Smooth muscle cell of the brain vasculature (primary cell): ENCODE results near the gene KNL1.
"Not testable (repeated sequence)": the region's sequence is repeated elsewhere in the genome, so short reads cannot be mapped to it uniquely, and the experiment has no call there.

ENCODE experiments used
- DNase-seq: peaks from one replicate; pipeline ENCODE4 v3.0.0-alpha.2; 2012; ENCODE audit warnings: low read depth, low spot score

KNL1 gene

DNA sequence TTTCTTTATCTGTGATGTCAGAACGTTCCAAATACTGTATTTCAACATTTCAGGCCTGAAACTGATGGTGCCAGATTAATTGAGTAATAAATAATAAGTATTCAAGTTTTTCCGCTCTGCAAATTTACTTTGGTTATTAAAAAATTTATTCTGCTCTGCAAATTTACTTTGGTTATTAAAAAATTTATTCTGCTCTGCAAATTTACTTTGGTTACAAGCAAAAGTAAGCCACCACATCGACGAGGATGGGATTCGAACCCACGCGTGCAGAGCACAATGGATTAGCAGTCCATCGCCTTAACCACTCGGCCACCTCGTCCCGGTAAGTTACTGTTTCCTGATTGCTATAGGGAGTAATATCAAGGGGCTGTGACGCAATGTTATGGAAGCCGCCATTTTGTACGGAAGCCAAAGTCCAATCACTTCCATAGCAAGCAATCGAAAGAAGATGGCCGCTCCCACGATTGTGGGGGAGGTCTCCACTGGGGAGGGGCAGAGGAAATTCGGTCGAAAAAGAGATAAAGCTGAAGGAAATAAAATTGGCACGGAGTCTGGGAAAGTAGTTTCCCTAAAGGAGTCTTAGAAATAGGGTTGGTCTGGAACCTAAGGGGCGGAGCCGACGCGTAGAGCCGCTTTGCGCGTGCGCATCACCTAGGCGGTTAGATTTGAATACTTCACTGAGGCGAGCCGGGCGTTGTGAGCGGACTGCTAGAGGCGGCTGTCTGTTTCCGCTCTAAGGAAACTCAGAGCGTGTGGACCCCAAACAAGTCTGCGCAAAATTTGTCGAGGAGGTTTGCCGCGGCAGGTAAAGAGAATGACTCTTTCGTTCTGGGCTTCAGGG lies at the start of gene KNL1:
Gene KNL1, plus strand, starts transcription at position 662 of the 841 bp plus-strand sequence. CDS start 8,683 bp downstream, outside the sequence.
- peak; percentile 94 for DNase-seq

DNA sequence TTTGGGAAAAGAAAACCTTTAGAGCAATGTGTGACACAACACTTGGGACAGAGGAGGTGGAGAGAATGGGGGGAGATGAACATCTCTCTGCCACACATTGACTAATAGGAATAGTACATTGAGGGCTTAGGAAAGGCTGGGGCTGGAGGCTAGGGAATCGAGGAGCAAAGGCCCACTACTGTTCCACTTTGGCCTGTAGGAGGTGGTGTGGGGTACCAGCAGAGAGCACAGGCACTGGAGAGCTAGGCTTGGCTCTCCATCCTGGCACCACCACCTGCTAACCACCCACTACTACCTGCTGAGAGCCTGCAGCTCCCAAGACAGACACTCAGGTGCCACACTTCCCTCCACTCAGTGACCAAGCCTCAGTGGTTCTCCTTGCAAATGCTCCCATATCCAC lies 48.6 kb upstream of the KNL1 start:
- DNase-seq = no peak

GRCh38 chr15:40548610-40549009 lies 45.4 kb upstream of the KNL1 start:
- DNase-seq = no peak

DNA sequence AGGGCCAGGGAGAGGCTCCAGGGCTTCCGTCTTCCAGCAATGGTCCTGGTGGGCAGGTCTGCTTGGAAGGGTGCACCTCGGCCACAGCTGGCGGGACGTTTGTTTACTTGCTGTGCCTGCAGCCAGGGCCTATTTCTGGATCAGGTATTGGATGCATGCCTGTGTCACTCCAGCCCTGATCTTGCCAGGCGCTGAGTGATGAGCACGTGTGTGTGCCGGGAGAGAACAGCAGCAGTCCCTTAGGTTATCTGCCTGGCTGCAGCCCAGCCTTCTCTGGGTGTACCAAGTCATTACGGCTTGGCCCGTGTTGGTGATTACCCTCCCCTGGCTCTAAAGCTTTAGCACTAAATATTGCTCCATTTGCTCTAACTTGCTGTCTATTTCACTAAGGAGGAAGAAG lies 44.2 kb upstream of the KNL1 start:
- no peak for DNase-seq

- no peak for DNase-seq
These were observed 43.6 kb upstream of the KNL1 start for GRCh38 chr15:40550341-40551037.

DNA sequence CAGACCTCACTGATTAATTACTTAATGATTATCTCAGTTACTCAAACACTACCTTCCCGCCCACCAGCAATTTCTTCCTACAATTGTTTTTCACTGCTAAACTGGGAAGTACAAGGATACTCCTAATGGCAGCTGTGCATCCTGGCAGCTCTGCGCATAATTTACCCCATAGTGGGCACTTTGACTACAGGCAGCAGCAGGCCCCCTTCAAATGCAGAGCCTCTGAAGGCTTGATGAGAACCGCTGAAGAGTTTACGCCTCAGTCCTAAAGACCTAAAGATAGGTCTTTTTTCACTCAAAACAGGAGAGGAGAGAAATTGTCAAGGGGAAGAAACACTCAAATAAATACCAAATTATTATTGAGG lies 39.9 kb upstream of the KNL1 start:
- DNase-seq = no peak

- no peak for DNase-seq
These were observed 38.2 kb upstream of the KNL1 start for GRCh38 chr15:40555876-40556275.

GRCh38 chr15:40558952-40559742 lies 34.9 kb upstream of the KNL1 start:
- no peak for DNase-seq

DNA sequence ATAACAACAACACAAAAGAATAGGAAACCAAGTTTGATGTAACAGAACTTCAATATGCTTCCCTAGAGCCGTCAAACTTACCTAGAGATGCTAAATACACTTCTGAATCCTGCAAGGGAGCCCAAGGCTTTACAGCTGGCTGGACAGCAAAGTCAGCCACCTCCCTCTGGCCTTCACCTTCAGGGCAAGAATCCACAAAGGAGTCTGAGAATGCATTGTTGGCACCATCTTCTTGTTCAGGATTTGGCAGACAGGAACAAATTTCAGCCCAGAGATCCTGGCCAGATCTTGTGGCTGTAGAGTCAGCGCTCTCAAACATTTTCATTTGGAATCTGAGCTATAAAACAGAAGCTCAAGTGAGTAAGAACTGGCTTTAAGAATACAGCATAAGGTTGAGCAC lies 31.4 kb upstream of the KNL1 start:
- DNase-seq = no peak

GRCh38 chr15:40563426-40563825 lies 30.6 kb upstream of the KNL1 start:
- no peak for DNase-seq

- DNase-seq = peak; percentile 94
These were observed 29.3 kb upstream of the KNL1 start, which contains the start of gene CCDC32 for GRCh38 chr15:40564591-40565332. TSS of gene CCDC32 (minus strand) at chr15:40565042. CDS start at chr15:40563015, 2,027 bp downstream.

- DNase-seq = no peak
These were observed 28.5 kb upstream of the KNL1 start for GRCh38 chr15:40565333-40566238.

GRCh38 chr15:40567111-40567510 lies 26.9 kb upstream of the KNL1 start:
- no peak for DNase-seq

DNA sequence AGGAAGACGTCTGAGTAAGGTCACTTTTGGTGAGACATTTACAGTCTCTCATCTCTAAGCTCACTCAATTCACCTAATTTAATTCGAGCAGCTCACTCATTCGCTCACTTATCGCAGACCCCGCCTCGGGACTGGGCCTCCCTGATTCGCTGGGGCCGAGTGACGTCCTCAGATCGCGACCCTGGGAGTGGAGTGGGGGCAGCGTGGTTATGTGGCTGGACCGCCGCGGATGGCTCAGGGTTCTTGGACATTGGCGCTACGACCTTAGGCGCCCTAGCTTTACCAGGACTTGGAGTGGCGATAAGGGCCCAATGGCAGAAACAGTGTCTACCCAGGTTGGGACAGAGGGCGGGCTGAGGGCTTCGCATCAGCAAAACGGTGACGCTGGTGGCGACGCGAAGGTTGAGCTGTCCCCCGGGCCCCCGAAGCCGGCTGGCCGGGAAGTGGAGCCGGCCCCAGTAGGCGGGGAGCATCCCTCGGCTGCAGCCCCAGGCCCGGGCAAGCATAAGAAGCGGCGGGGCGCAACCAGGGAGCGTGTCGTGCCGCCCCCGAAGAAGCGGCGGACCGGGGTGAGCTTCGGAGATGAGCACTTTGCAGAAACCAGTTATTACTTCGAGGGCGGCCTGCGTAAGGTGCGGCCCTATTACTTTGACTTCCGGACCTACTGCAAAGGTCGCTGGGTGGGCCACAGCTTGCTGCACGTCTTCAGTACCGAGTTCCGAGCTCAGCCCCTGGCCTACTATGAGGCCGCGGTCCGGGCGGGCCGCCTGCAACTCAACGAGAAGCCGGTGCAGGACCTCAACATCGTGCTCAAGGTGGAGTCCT lies 24.7 kb upstream of the KNL1 start, which contains the start of gene RPUSD2:
Gene RPUSD2, plus strand, starts transcription at position 171 of the 825 bp plus-strand sequence. Its CDS starts 39 bp downstream, at position 210.
- DNase-seq = peak; percentile 73

DNA sequence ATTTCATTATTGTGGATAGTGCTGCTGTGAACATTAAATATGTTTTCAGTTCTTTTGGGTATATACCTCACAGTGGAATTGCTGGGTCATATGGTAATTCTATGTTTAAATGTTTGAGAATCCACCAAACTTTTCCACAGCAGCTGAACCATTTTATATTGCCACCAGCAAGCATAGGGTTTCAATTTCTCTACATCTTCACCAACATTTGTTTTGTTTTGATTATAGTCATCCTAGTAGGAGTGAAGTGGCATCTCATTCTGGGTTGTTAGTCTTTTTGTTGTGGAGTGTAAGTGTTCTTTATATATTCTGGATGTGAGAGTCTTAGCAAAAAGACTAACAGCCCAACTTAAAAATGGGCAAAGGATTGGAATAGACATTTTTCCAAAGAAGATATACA lies 18.9 kb upstream of the KNL1 start:
- DNase-seq = no peak

DNA sequence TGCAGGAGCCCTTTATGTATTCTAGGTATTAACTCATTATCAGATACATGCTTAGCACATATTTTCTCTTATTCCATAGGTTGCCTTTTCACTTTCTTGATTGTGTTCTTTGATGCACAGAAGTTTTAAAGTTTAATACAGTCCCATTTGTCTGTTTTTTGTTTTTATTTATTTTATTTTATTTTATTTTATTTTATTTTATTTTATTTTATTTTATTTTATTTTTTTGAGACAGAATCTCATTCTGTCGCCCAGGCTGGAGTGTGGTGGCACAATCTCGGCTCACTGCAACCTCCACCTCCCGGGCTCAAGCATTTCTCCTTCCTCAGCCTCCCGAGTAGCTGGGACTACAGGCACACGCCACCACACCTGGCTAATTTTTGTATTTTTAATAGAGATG lies 17.1 kb upstream of the KNL1 start:
- not testable (repeated sequence) for DNase-seq

DNA sequence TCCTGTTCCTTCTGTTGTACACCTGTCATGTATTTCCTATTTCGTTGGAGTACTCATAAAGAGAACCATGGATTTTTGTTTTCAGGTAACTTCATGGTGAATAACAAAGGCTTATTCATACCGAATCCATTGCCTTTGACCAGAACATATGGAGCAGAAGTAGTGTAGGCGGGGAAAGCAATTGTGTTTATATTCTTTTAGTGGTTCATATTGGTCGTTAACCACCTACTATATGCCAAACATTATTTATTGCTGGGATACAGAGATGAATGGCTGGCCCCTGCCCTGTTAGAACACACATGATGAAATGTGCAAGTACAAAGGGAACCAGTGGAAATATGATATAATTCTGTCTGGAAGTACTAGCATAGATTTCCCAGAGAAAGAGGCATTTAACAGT lies 15.2 kb upstream of the KNL1 start:
- DNase-seq = no peak

- DNase-seq = not testable (repeated sequence)
These were observed 12.3 kb upstream of the KNL1 start for GRCh38 chr15:40581796-40582195.

DNA sequence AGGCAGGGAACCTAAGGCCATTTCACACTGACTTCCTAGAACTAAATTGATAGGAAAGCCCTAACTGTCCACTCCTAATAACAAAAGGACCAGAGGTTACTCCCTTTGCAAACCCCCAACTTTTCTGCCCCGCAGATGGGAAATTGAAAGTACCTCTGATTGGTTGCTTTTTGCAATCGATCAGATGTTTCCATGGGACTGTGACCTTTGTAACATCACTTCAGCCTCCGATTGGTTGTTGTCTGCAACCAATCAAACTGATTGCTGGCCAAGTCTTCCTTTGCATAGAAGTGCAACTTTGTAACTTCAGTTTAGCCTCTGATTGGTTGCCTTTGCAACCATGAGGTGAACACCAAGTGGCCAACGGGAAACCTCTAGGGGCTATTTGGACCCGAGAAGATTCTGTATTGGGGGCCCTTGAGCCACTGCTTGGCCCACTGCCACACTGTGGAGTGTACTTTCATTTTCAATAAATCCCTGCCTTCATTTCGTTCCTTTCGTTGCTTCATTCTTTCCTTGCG lies 11.3 kb upstream of the KNL1 start:
- DNase-seq = no peak
